ENCODE results near the gene CCNQ. TPM values are rescaled to one million over a fixed set of nuclear protein-coding genes. Genes with fewer than 3 reads are reported as not detected.

The CCNQ gene
- polyA plus RNA-seq, 1 donor (not counting 4 experiments of a cell fraction or from before 2014, with no cell fraction given): 31.1 TPM

GRCh38 chrX:153626863-153627674, 28.1 kb upstream of the CCNQ start:
- FAIRE-seq: no peak
- Histone ChIP-seq H3K4me1 (ENCODE audit: control insufficient read depth, extremely low read depth, insufficient read depth, low read length) (no peaks in the 10 kb centered on the region), H2AFZ (ENCODE audit: control insufficient read depth, low read length) (no peak overlapping the region), H3K27ac (ENCODE audit: control insufficient read depth, insufficient read depth, low read length) (no peak overlapping the region), H3K79me2 (ENCODE audit: control insufficient read depth, insufficient read depth, low read length) (no peaks in the 10 kb centered on the region), H3K4me2 (ENCODE audit: control insufficient read depth, extremely low read depth, insufficient read depth, low read depth, low read length) (no peak overlapping the region), H4K20me1 (ENCODE audit: control insufficient read depth, extremely low read depth, insufficient read depth, low read length) (no peaks in the 10 kb centered on the region), H3K27me3 (ENCODE audit: control insufficient read depth, extremely low read depth, insufficient read depth, low read length) (no peaks in the 10 kb centered on the region), H3K4me3 (ENCODE audit: control insufficient read depth in 2 of 3, extremely low read depth in 1 of 3, insufficient read depth in 2 of 3, low read depth in 1 of 3, low read length in 3 of 3) (no peak overlapping the region), H3K9me1 (ENCODE audit: control insufficient read depth, extremely low read depth, insufficient read depth, low read length) (no peaks in the 10 kb centered on the region), H3K9ac (ENCODE audit: control insufficient read depth, extremely low read depth, insufficient read depth, low read length) (no peak overlapping the region), H3K9me3 (ENCODE audit: control insufficient read depth, low read depth, low read length) (peaks cover 1% of the 10 kb centered on the region), H3K36me3 (ENCODE audit: control insufficient read depth in 2 of 2, extremely low read depth in 1 of 2, insufficient read depth in 2 of 2, low read length in 2 of 2) (no peaks in the 10 kb centered on the region)
- dilution Hi-C loops (cut with MboI; ENCODE audit: extremely low pct_ligation_motif_present, low sequenced_read_pairs): no loop called here
- TF ChIP-seq EZH2 (IDR thresholded peaks at IDR 0.05; ENCODE audit: low read length) (no peak), CTCF (optimal IDR thresholded peaks at IDR 0.05 in 1 of 3, IDR thresholded peaks at IDR 0.05 in 1 of 3, conservative IDR thresholded peaks at IDR 0.05 in 1 of 3; ENCODE audit: extremely low read depth in 1 of 3, insufficient read depth in 2 of 3, low read length in 3 of 3) (no peak)
- DNase-seq (ENCODE audit: low read depth, low spot score): no peak

DNA sequence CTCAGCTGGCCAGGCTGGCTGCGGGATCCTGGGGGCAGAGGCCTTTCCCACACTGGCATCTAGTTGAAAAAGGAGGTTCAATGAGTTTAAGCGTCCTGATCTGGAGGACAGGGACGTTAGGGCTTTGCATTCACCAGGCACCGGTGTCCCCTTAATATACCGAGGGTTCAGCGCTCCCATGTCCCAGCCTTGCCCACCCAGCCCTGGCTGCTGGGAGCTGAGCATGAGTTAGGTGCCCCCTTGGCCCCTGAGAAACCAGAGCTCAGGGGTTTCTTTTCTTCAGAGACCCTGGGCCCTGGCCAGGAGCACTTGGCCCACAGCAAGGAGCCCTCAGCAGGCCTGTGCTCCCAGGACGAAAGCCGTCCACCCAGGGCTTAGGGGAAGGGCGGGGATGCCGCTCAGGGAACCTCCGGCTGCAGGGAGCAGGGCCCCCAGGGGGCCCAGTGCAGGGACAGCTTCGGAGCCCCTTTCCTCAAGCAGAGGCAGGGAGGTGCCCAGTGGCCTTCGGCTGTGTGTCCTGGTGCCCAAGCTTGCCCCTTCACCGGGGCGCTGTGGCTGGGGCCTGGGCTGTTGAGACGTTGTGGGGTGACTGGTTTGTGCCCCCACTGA, 27.2 kb upstream of the CCNQ start:
- H3K9me3 ChIP-seq (ENCODE audit: control insufficient read depth, low read depth, low read length): no peaks in the 10 kb centered on the region
- no peak overlapping the region for H2AFZ ChIP-seq (ENCODE audit: control insufficient read depth, low read length)
- no peak overlapping the region for H3K27ac ChIP-seq (ENCODE audit: control insufficient read depth, insufficient read depth, low read length)
- no peak overlapping the region for H3K4me3 ChIP-seq (ENCODE audit: control insufficient read depth in 2 of 3, extremely low read depth in 1 of 3, insufficient read depth in 2 of 3, low read depth in 1 of 3, low read length in 3 of 3)
- dilution Hi-C loops (cut with MboI; ENCODE audit: extremely low pct_ligation_motif_present, low sequenced_read_pairs): no loop called here
- no peaks in the 10 kb centered on the region for H3K27me3 ChIP-seq (ENCODE audit: control insufficient read depth, extremely low read depth, insufficient read depth, low read length)
- H3K9ac ChIP-seq (ENCODE audit: control insufficient read depth, extremely low read depth, insufficient read depth, low read length): no peak overlapping the region
- no peak overlapping the region for H3K4me2 ChIP-seq (ENCODE audit: control insufficient read depth, extremely low read depth, insufficient read depth, low read depth, low read length)
- H3K36me3 ChIP-seq (ENCODE audit: control insufficient read depth in 2 of 2, extremely low read depth in 1 of 2, insufficient read depth in 2 of 2, low read length in 2 of 2): no peaks in the 10 kb centered on the region
- TF ChIP-seq EZH2 (IDR thresholded peaks at IDR 0.05; ENCODE audit: low read length) (no peak), CTCF (optimal IDR thresholded peaks at IDR 0.05 in 1 of 3, IDR thresholded peaks at IDR 0.05 in 1 of 3, conservative IDR thresholded peaks at IDR 0.05 in 1 of 3; ENCODE audit: extremely low read depth in 1 of 3, insufficient read depth in 2 of 3, low read length in 3 of 3) (no peak)
- no peaks in the 10 kb centered on the region for H3K4me1 ChIP-seq (ENCODE audit: control insufficient read depth, extremely low read depth, insufficient read depth, low read length)
- H3K9me1 ChIP-seq (ENCODE audit: control insufficient read depth, extremely low read depth, insufficient read depth, low read length): no peaks in the 10 kb centered on the region
- no peak for FAIRE-seq
- no peaks in the 10 kb centered on the region for H3K79me2 ChIP-seq (ENCODE audit: control insufficient read depth, insufficient read depth, low read length)
- no peaks in the 10 kb centered on the region for H4K20me1 ChIP-seq (ENCODE audit: control insufficient read depth, extremely low read depth, insufficient read depth, low read length)
- no peak for DNase-seq (ENCODE audit: low read depth, low spot score)
